GM19438 (cell line): ENCODE measurements around the gene GYS1.

Source experiments
- ATAC-seq: cut with Tn5 transposase; IDR thresholded peaks from one replicate; pipeline ENCODE4 v1.9.1; 2021; ENCODE audit warnings: low read depth; ENCODE audit not compliant: unreplicated experiment

Gene GYS1

DNA sequence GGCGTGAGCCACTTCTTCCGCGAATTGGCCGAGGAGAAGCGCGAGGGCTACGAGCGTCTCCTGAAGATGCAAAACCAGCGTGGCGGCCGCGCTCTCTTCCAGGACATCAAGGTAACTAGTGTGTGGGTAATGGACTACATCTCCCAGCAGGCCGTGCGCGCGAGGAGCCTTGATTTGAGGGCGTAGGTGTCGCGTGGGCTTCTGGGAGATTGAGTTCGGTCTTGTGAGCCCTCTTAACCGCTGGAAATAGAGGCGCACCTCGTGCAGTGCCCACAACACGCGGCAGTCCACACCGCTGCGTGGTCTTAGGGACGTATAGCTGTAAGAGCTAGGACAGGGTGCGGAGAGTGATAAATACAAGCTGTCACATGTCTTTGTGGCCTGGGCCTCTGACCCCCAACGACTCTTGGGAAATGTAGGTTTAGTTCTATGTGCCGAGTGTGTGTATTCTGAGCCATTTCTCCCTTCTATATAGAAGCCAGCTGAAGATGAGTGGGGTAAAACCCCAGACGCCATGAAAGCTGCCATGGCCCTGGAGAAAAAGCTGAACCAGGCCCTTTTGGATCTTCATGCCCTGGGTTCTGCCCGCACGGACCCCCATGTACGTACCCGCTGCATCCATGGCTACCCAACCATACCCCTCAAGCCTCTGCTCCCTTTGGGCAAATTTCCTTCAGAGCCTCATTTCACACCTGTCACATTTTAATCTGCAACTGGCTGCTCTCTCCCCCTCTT lies 27.1 kb downstream of the GYS1 start:
- ATAC-seq: peak; percentile 6

DNA sequence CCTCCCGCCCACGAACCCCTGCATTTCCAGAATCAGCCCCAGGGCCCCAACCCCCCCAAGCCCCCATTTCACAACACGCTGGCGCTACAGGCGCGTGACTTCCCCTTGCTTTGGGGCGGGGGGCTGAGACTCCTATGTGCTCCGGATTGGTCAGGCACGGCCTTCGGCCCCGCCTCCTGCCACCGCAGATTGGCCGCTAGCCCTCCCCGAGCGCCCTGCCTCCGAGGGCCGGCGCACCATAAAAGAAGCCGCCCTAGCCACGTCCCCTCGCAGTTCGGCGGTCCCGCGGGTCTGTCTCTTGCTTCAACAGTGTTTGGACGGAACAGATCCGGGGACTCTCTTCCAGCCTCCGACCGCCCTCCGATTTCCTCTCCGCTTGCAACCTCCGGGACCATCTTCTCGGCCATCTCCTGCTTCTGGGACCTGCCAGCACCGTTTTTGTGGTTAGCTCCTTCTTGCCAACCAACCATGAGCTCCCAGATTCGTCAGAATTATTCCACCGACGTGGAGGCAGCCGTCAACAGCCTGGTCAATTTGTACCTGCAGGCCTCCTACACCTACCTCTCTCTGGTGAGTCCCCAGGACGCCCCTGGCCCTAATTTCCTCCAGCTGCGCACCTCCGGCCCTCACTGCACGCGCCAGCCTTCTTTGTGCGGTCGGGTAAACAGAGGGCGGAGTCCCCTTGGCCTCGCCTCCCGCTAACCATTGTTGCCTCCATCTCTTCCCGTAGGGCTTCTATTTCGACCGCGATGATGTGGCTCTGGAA lies 27.9 kb downstream of the GYS1 start, which contains the start of gene FTL:
Gene FTL (plus strand): TSS at position 270 of the 766 bp plus-strand sequence. CDS start 199 bp downstream, at position 469.
- ATAC-seq: peak; percentile 50

DNA sequence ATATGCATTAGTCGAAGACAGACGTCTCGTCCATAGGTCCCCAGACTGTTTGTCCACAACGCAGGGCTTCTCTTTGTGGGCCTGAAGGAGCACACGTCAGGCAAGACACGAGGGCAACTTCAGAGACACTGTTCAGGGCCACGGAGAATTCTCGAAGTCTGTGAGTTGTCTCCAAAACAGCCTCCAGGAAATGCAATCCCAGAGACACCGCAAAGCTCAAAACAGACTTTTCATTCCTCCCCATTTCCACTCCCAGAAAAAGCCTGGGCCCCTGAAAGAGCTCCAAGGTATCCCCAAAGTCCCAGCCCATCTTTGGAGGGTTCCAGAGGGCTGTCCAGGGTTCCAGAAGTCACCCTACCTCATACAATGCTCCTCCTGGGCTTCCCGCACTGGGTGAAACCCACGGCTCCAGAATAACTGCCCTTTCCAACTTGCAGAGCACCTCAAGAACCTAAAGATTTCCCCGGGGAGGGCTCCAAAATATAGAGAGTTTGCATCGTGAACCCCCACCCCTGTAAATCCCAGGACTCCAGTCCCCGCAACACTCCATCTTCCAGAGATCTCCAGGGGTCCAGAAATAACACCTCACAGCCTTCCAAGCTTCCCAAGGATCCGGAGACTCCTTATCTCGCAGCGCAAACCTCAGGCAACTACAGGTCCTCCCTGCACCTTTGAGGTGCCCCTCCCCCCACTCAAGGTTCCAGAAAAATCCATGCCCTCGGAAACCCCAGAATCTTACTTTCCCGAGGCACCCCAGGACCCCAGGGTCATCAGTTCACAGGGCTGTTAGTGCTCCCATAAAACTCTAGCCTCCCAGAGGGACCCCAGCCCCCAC lies 28.7 kb downstream of the GYS1 start:
- ATAC-seq: no peak

DNA sequence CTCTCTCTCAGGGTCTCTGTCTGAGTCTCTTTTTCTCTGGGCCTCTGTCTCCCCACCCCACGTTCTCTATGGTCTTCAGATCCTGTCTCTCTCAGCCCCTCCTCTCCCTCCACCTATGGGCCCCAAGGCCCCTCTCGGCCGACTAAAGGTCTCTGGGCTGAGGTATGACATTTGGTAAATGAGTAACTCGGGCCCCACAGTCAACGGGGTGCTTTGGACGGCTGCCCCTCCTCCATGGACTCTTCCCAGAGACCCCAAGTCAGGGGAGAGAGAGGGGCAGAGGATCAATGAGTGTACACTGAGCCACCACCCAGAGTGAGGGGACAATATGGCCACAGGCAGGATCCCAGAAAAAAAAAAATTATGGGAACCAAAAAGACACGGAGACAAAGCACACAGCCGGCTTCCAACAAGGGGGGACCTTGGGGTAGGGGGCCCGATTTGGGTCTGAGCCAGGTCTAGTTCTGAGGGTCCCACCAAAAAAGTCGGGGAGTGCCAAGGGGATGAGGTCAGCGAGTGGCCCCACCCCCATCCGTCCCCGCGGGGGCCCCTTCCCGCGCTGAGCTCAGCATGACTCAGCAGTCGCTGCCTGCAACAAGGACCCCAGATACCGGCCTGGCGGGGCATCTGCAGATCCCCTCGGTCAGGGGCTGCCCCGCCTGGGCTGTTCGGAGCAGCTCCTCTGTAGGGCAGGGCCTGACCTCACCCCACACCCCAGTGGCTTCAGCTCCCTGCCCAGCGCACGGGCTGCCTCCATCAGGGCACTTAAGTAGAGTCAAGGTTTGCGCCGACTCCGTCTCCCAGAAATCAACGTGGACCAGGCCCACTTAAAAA lies 29.5 kb downstream of the GYS1 start:
- ATAC-seq: no peak

DNA sequence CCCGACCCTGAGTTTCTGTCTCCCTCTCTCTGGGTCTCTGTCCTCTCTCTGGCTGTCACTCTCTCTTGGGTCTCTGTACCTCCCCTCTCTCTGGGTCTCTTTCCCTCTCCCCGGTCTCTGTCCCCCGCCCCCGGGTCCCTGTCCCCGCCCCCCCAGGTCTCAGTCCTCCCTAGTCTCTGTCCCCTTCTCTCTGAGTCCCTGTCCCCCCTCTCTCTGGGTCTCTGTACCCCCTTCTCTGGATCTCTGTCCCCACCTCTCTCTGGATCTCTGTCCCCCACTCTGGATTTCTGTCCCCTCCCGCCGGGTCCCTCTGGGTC lies 30.3 kb downstream of the GYS1 start:
- ATAC-seq: no peak

DNA sequence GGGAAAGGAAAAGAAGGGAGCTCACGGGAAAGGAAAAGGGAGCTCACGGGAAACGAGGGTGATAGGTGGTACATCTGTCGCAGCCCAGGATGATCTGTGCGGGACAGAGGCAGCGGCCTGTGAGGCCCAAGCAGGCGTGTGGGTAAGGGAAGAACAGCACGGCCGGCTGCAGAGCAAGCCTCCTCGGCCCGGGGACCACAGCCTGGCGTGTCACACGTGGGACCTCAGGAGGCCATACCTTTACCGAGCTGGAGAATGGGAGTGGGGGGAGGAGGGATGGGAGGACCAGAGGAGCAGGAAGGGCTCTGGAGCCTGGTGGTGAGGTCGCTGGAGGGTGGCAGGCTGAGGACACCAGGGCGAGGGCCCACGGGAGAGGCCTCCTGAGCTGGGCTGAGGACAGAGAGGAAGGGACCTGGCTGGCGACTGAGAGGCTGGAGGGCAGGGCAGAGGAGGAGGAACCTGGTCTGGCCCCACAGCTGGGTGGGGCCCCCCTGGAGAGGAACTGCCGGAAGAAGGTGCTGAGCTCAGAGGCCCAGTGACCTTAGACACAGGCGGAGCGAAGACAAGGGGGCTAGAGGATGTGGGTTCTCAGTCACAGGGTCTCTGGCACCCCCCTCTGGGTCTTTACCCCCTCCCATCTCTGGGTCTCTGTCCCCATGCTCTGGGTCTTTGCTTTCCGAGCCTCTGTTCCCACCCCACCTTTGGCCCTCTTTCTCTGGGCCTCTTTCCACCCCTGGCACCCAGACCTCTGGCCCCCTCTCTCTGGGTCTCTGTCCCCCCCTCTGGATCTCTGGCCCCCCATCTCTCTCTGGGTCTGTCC lies 30.9 kb downstream of the GYS1 start:
- ATAC-seq: peak; percentile 34

DNA sequence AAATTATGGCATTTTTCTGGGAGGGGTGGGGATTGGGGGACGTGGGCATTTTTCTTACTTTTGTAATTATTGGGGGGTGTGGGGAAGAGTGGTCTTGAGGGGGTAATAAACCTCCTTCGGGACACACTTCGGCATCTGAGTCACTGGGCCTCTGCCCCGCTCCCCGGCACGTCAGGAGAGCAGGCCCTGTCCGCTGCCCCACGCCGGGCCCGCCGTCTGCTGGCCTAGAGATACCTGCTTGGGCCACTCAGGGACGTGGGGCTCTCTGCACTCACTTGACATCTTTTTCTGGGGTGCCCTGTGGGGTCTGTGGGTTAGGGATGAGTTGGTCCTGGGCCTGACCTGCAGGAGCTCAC lies 31.5 kb downstream of the GYS1 start:
- no peak for ATAC-seq

DNA sequence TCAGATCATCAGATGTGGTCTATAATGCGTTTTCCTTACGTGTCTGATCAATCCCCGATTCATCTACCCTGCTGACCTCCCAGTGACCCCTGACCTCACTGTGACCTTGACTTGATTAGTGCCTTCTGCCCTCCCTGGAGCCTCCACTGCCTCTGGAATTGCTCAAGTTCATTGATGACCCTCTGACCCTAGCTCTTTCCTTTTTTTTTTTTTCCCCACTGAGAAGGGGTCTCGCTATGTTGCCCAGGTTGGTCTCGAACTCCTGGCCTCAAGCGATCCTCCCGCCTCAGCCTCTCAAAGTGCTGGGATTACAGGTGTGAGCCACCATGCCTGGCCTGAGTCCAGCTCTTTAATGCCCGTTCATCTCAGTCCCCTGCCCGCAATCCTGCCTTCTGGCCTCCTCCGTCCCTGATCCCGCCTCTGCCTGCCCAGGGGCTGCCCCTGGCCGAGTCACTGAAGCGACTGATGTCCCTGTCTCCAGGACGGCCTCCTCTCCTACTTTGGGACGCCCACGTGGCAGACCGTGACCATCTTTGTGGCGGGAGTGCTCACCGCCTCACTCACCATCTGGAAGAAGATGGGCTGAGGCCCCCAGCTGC lies 32.0 kb downstream of the GYS1 start:
- no peak for ATAC-seq

DNA sequence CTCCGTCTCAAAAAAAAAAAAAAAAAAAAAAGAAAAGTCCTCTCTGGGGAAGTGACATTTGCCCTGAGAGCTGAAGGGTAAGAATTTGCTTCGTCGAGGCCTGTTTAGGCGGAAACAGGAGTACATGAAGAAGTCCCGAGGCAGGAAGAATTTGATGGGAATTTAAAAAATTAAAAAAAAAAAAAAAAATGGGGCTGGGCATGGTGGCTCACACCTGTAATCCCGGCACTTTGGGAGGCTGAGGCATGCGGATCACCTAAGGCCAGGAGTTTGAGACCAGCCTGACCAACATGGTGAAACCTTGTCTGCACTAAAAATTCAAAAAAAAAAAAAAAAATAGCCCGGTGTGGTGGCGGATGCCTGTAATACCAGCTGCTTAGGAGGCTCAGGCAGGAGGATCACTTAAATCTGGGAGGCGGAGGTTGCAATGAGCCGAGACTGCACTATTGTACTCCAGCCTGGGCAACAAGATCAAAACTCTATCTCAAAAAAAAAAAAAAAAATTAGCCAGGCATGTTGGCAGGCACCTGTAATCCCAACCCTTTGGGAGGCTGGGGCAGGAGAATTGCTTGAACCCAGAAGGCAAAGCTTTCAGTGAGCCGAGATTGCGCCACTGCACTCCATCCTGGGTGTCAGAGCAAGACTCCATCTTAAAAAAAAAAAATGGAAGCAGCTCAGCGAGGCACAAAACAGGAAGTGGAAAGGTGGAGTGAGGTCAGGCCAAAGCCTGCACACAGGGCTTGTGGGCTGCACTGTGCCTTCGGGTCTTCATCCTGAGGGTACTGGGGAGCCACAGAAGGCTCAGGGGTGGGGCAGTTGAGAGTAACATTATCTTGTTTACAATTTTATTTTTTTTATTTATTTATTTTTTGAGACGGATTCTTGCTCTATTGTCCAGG lies 33.5 kb downstream of the GYS1 start:
- no peak for ATAC-seq

DNA sequence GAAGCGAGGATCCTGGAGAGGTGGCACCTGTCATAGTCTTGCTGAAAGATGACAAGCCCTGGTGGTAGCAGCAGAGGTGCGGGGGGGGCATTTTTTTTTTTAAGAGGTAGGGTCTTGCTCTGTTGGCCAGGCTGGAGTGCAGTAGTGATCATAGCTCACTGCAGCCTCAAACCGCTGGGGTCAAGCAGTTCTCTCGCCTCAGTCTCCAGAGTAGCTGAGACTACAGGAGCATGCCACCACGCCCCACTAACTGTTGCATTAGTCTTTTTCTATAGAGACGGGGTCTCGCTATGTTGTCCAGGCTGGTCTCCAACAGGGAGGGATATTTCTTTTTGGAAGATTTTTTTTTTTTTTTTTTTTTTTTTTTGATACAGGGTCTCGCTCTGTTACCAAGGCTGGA lies 35.1 kb downstream of the GYS1 start:
- ATAC-seq: no peak

DNA sequence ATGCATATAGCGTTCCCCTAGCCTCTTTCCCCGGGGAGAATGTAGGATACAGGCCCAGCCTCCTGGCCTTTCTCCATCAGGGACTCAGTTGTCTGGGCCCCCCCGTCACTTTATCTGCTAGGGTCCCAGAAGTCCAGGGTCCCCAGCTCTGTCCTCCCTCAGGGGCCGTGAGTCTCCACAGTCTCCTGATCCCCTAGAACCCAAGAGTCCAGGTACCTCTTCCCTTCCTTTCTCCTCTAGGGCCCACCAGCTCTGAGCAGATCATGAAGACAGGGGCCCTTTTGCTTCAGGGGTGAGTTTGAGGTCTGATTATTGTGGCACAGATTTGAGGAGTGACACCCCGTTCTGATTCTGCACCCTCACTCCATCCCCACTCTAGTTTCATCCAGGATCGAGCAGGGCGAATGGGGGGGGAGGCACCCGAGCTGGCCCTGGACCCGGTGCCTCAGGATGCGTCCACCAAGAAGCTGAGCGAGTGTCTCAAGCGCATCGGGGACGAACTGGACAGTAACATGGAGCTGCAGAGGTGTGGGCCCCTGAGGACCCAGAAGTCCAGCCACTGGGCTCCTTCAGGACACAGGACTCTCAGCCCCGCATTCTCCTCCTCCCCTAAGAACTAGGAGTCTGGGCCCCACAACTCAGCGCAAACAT lies 37.7 kb downstream of the GYS1 start:
- ATAC-seq: no peak

DNA sequence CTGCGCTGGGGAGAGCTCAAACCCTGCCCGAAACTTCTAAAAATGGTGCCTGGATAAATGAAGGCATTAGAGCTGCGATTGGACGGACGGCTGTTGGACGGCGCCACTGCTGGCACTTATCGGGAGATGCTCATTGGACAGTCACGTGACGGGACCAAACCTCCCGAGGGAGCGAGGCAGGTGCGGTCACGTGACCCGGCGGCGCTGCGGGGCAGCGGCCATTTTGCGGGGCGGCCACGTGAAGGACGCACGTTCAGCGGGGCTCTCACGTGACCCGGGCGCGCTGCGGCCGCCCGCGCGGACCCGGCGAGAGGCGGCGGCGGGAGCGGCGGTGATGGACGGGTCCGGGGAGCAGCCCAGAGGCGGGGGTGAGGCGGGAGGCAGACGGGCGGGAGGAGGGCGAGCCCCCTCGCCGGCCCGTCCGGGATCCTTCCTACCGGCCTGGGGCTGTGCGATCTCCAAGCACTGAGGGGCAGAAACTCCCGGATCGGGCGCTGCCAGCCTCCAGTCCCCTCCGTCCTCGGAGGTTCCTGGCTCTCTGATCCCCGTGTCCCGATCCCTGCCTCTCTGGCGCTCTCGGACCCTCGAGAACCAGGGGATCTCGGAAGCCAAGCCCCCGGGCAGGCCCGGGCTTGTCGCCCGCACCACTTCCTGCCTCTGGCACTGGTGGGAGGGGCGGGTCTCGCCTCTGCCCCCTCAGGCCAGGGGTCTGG lies 38.4 kb downstream of the GYS1 start, which contains the start of gene BAX:
Gene BAX (plus strand): TSS at position 281 of the 713 bp plus-strand sequence. CDS start 54 bp downstream, at position 335.
- peak; percentile 74 for ATAC-seq

DNA sequence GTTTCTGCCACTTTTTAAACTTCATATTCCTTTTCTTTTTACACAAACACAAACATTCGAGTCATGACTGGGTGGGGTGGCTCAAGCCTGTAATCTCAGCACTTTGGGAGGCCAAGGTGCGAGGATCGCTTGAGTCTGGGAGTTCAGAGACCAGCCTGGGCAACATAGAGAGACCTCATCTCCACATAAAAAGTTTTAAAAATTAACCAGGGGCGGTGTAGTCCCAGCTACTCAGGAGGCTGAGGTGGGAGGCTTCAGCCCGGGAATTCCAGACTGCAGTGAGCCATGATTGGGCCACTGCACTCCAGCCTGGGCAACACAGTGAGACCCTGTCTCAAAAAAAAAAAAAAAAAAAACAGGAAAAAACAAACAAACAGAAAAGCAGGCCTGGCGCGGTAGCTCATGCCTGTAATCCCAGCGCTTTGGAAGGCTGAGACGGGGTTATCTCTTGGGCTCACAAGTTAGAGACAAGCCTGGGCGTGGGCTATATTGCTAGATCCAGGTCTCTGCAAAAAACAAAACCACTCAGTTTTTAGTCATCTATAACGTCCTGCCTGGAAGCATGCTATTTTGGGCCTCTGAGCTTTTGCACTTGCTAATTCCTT lies 39.0 kb downstream of the GYS1 start:
- ATAC-seq: no peak

DNA sequence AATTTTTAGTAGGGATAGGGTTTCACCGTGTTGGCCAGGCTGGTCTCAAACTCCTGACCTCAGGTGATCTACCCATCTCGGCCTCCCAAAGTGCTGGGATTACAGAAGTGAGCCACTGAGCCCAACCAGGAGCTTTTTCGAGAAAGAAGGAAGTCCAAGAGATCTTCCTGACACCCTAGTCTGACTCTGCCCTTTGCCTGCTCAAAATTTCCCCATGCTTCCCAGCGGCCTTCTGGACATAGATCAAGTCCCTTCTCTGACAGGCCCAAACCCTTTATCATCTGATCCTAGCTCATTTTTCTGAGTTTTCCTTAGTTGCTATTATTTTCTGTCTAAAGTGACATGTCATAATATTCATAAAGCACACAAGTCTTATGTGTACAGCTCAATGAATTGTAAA lies 40.0 kb downstream of the GYS1 start:
- no peak for ATAC-seq

DNA sequence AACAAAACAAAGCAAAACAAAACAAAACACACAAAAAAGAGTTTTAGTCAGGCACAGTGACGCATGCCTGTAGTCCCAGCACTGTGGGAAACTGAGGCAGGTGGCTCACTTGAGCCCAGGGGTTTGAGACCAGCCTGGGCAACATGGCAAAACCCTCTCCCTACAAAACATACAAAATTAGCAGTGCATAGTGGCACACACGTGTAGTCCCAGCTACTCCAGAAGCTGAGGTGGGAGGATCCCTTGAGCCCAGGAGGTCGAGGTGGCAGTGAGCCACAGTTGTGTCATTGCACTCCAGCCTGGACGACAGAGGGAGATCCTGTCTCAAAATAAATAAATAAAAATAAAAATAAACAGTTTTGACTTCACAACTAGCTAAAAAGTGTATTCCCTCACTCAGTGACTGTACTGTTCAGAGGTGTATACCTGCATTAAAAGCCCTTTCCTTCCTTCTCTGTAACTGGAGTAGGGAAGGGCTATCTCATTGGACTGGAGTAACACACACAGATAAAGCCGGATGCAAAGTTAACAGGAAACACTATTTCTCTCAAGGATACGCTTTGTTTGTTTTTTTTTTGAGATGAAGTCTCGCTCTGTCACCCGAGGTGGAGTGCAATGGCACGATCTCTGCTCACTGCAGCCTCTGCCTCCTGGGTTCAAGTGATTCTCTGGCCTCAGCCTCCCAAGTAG lies 42.1 kb downstream of the GYS1 start:
- no peak for ATAC-seq

DNA sequence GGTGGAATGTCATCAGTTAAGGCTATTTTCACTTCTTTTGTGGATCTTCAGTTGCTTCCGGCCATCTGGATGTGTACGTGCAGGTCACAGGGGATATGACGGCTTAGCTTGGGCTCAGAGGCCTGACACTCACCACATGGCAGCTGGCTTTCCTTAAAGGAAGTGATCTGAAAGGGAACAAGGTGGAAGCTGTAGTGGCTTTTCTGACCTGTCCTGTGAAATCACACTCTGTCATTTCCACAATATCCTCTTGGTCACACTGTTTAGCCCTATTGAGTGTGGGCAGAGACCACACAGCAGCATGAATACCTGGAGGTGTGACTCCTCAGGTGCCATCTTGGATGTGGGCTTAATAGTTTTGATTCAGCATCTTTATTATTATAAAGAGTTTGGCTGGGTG lies 43.0 kb downstream of the GYS1 start:
- no peak for ATAC-seq
